ENCODE measurements around the gene CPNE9. TPM values are rescaled to one million over a fixed set of nuclear protein-coding genes. Genes with fewer than 3 reads are reported as not detected.

CPNE9 gene, protein sequence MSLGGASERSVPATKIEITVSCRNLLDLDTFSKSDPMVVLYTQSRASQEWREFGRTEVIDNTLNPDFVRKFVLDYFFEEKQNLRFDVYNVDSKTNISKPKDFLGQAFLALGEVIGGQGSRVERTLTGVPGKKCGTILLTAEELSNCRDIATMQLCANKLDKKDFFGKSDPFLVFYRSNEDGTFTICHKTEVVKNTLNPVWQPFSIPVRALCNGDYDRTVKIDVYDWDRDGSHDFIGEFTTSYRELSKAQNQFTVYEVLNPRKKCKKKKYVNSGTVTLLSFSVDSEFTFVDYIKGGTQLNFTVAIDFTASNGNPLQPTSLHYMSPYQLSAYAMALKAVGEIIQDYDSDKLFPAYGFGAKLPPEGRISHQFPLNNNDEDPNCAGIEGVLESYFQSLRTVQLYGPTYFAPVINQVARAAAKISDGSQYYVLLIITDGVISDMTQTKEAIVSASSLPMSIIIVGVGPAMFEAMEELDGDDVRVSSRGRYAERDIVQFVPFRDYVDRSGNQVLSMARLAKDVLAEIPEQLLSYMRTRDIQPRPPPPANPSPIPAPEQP
- under 0.01 TPM in 1 of 2 replicates, not detected in the other for total RNA-seq
- not detected in 2 replicates for polyA plus RNA-seq
- polyA plus RNA-seq (2012): not detected in 2 replicates
- polyA minus RNA-seq (ENCODE audit: low replicate concordance): not detected in 2 replicates

DNA sequence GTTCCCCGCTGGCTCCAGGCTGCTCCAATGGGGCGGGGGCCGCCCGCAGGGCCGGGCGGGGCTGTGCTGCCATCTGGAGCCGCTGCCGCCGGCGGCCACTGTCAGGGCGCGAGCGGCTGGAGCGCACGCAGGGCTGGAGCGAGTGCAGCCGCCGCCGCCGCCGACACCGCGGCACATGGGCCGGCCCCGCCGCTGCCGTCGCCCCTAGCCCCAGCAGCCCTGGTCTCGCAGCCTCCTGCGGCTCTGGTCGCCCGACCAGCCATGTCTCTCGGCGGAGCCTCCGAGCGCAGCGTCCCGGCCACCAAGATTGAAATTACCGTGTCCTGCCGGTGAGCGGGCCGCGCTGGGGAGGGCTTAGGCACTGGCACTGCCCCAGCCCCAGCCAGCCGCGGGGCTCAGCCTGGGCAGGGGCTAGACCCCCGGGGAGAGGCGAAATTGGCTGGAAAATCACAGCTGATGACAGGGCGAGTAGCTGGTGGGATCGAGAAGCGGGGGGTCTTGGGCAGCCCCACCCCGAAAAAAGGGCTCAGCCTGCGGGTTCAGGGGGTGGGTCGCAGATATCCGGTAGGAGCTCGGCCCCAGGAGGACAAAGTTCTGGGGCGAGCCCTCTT lies at the start of gene CPNE9:
CPNE9 (plus strand) TSS at position 98 of the 611 bp plus-strand sequence; CDS start at position 262, 164 bp downstream.
- Histone ChIP-seq H3K9ac (ENCODE audit: insufficient read depth, low read length) (no peak within 1 kb of the TSS), H3K9me3 (ENCODE audit: control insufficient read depth, insufficient read depth, low read depth, low read length) (no peaks in the 10 kb centered on the region), H3K27me3 (ENCODE audit: control insufficient read depth, insufficient read depth, low read length) (peaks cover 9% of the 10 kb centered on the region), H3K4me2 (ENCODE audit: extremely low read depth, insufficient read depth, low read length) (peak within 1 kb of the TSS; percentile 44), H2AFZ (ENCODE audit: low read length) (no peak within 1 kb of the TSS), H4K20me1 (ENCODE audit: control insufficient read depth, extremely low read depth, insufficient read depth, low read length) (no peaks in the 10 kb centered on the region), H3K36me3 (ENCODE audit: control insufficient read depth, insufficient read depth, low read length) (no peaks in the 10 kb centered on the region), H3K79me2 (ENCODE audit: control insufficient read depth, insufficient read depth, low read length) (no peaks in the 10 kb centered on the region), H3K4me1 (ENCODE audit: control insufficient read depth, extremely low read depth, insufficient read depth, low read length) (no peaks in the 10 kb centered on the region), H3K4me3 (replicated peaks in 1 of 4; ENCODE audit: control extremely low read depth in 1 of 4, insufficient read depth in 1 of 4, low read depth in 3 of 4, low read length in 4 of 4) (peak within 1 kb of the TSS in 2 of 4 experiments; percentile 20 to 34), H3K27ac (ENCODE audit: insufficient read depth, low read length) (no peak within 1 kb of the TSS)
- no peak for DNase-seq (ENCODE audit: low read depth in 2 of 2)
- TF ChIP-seq, protein P1, sequence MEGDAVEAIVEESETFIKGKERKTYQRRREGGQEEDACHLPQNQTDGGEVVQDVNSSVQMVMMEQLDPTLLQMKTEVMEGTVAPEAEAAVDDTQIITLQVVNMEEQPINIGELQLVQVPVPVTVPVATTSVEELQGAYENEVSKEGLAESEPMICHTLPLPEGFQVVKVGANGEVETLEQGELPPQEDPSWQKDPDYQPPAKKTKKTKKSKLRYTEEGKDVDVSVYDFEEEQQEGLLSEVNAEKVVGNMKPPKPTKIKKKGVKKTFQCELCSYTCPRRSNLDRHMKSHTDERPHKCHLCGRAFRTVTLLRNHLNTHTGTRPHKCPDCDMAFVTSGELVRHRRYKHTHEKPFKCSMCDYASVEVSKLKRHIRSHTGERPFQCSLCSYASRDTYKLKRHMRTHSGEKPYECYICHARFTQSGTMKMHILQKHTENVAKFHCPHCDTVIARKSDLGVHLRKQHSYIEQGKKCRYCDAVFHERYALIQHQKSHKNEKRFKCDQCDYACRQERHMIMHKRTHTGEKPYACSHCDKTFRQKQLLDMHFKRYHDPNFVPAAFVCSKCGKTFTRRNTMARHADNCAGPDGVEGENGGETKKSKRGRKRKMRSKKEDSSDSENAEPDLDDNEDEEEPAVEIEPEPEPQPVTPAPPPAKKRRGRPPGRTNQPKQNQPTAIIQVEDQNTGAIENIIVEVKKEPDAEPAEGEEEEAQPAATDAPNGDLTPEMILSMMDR (conservative IDR thresholded peaks at IDR 0.05 in 1 of 2, IDR thresholded peaks at IDR 0.05 in 1 of 2; ENCODE audit: low read depth in 1 of 2, low read length in 2 of 2): no peak
- peak; percentile 12 for TF ChIP-seq EZH2 (IDR thresholded peaks at IDR 0.05; ENCODE audit: low read length, missing control alignments)

DNA sequence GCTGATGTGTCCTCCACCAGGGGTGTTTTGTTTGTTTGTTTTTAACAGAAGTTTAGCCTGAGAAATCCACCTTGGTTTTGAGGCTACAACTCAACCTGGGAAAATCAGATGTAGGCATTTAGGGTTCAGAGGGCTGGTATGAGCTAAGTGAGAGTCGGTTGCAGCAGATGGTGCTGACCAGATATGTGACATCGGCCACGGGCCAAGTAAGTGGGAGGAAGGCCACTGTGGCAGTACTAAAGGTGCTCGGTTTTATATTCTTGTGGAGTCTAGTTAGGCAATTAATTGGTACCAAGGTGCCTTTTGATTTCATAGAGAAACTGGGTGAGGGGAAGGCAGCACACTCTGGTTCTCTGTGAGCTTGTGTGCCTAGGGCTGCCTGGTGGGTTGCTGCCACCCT lies 43.8 kb upstream of the CPNE9 start:
- H3K36me3 ChIP-seq (ENCODE audit: control insufficient read depth, insufficient read depth, low read length): peaks cover 1% of the 10 kb centered on the region
- no peaks in the 10 kb centered on the region for H3K79me2 ChIP-seq (ENCODE audit: control insufficient read depth, insufficient read depth, low read length)
- no peaks in the 10 kb centered on the region for H3K27me3 ChIP-seq (ENCODE audit: control insufficient read depth, insufficient read depth, low read length)
- no peak overlapping the region for H2AFZ ChIP-seq (ENCODE audit: low read length)
- no peak overlapping the region for H3K4me3 ChIP-seq (replicated peaks in 1 of 4; ENCODE audit: control extremely low read depth in 1 of 4, insufficient read depth in 1 of 4, low read depth in 3 of 4, low read length in 4 of 4)
- H3K27ac ChIP-seq (ENCODE audit: insufficient read depth, low read length): no peak overlapping the region
- TF ChIP-seq, protein P1 (conservative IDR thresholded peaks at IDR 0.05 in 1 of 2, IDR thresholded peaks at IDR 0.05 in 1 of 2; ENCODE audit: low read depth in 1 of 2, low read length in 2 of 2): no peak
- TF ChIP-seq EZH2 (IDR thresholded peaks at IDR 0.05; ENCODE audit: low read length, missing control alignments): no peak
- DNase-seq (ENCODE audit: low read depth in 2 of 2): no peak
- H3K4me2 ChIP-seq (ENCODE audit: extremely low read depth, insufficient read depth, low read length): no peak overlapping the region
- no peak overlapping the region for H3K9ac ChIP-seq (ENCODE audit: insufficient read depth, low read length)
- H3K4me1 ChIP-seq (ENCODE audit: control insufficient read depth, extremely low read depth, insufficient read depth, low read length): no peaks in the 10 kb centered on the region
- no peaks in the 10 kb centered on the region for H3K9me3 ChIP-seq (ENCODE audit: control insufficient read depth, insufficient read depth, low read depth, low read length)
- no peaks in the 10 kb centered on the region for H4K20me1 ChIP-seq (ENCODE audit: control insufficient read depth, extremely low read depth, insufficient read depth, low read length)

DNA sequence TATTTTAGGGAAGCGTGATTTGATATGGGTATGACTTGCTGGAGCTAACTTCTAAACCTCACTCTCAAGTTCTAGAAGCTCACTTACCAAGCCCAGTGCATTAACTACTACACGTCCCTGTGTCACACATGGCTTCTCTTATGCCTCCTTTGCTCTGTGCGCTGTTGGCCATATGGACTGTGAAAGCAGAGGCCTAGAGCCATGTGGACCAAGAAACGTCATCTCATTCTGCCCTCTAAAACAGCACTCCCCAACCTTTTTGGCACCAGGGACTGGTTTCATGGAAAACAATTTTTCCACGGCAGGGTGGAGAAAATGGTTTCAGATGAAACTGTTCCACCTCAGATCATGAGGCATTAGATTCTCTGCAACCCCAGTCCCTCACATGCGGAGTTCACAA lies 42.7 kb upstream of the CPNE9 start:
- Histone ChIP-seq H3K9ac (ENCODE audit: insufficient read depth, low read length) (no peak overlapping the region), H3K4me1 (ENCODE audit: control insufficient read depth, extremely low read depth, insufficient read depth, low read length) (no peaks in the 10 kb centered on the region), H3K9me3 (ENCODE audit: control insufficient read depth, insufficient read depth, low read depth, low read length) (no peaks in the 10 kb centered on the region), H3K79me2 (ENCODE audit: control insufficient read depth, insufficient read depth, low read length) (no peaks in the 10 kb centered on the region), H3K36me3 (ENCODE audit: control insufficient read depth, insufficient read depth, low read length) (no peaks in the 10 kb centered on the region), H3K4me2 (ENCODE audit: extremely low read depth, insufficient read depth, low read length) (no peak overlapping the region), H3K27ac (ENCODE audit: insufficient read depth, low read length) (no peak overlapping the region), H4K20me1 (ENCODE audit: control insufficient read depth, extremely low read depth, insufficient read depth, low read length) (no peaks in the 10 kb centered on the region), H3K4me3 (replicated peaks in 1 of 4; ENCODE audit: control extremely low read depth in 1 of 4, insufficient read depth in 1 of 4, low read depth in 3 of 4, low read length in 4 of 4) (no peak overlapping the region), H3K27me3 (ENCODE audit: control insufficient read depth, insufficient read depth, low read length) (no peaks in the 10 kb centered on the region), H2AFZ (ENCODE audit: low read length) (no peak overlapping the region)
- TF ChIP-seq, protein P1 (conservative IDR thresholded peaks at IDR 0.05 in 1 of 2, IDR thresholded peaks at IDR 0.05 in 1 of 2; ENCODE audit: low read depth in 1 of 2, low read length in 2 of 2): no peak
- no peak for TF ChIP-seq EZH2 (IDR thresholded peaks at IDR 0.05; ENCODE audit: low read length, missing control alignments)
- DNase-seq (ENCODE audit: low read depth in 2 of 2): no peak

All from fibroblast of lung (primary cell).